GM18951 (cell line): ENCODE results near the gene REC8.
A peak's percentile ranks its signal among the peaks of the same experiment; 100 is the strongest.

Experiments
- POLR2A ChIP-seq: IDR thresholded peaks from 4 replicates; pipeline ENCODE4 v1.6.1; 2011; ENCODE audit warnings: mild to moderate bottlenecking; ENCODE audit not compliant: insufficient read length, insufficient read depth; ENCODE audit errors: extremely low read depth
- in situ Hi-C: fragments of 300-500 bp; cut with MboI; formaldehyde crosslinking; loops from one replicate; pipeline ENCODE4 v1.12.0; 2022; ENCODE audit warnings: low sequenced_read_pairs, mixed read lengths, inconsistent platforms; ENCODE audit not compliant: unreplicated experiment

Gene REC8

GRCh38 chr14:24157331-24157730 is 14.5 kb upstream of the REC8 start:
- in situ Hi-C loops = no loop called here
- TF ChIP-seq POLR2A = no peak

GRCh38 chr14:24159777-24160498 is 11.9 kb upstream of the REC8 start:
- TF ChIP-seq POLR2A = no peak
- in situ Hi-C loops = no loop called here

DNA sequence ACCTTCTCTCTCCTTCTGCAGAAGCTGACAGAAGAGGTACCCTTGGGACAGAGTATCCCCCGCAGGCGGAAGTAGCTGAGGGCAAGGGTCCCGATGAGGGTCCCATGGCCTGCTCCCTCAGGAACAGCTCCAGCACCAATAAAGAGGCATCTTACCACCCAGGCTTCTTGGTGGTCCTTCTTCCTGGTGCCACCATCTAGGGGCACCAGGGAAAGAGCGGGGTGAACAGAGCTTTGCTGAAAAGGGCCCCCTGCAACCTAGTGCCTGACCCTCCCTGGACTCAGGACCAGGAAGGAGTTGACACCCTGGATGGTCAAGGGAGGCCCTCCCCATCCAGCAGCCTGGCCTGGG is 11.4 kb upstream of the REC8 start:
- TF ChIP-seq POLR2A = no peak
- in situ Hi-C loops = no loop called here

- TF ChIP-seq POLR2A = peak; percentile 96
- in situ Hi-C loops = no loop called here
These were observed 10.8 kb upstream of the REC8 start, which contains the start of gene IRF9 for GRCh38 chr14:24160850-24161804. TSS of gene IRF9 (plus strand) at chr14:24161265. CDS start at chr14:24162145, 880 bp downstream.

DNA sequence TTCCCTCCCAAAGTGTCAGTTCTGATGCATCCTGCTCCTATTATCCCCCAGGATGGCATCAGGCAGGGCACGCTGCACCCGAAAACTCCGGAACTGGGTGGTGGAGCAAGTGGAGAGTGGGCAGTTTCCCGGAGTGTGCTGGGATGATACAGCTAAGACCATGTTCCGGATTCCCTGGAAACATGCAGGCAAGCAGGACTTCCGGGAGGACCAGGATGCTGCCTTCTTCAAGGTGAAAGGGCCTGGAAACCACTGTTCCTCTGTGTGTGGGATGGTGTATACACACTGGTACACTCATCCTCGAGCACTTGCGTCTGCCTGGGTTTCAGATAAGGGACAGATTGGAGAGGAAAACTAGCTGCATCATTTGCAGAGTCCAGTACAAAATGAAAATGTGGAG is 9.8 kb upstream of the REC8 start:
- in situ Hi-C loops = no loop called here
- no peak for TF ChIP-seq POLR2A

DNA sequence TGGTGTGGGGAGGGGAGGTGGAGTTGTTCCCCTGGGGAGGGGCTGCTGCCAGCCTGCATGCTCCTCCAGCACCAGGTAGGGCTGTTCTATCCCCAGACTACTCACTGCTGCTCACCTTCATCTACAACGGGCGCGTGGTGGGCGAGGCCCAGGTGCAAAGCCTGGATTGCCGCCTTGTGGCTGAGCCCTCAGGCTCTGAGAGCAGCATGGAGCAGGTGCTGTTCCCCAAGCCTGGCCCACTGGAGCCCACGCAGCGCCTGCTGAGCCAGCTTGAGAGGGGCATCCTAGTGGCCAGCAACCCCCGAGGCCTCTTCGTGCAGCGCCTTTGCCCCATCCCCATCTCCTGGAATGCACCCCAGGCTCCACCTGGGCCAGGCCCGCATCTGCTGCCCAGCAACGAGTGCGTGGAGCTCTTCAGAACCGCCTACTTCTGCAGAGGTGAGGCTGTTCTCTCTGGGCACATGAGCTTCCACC is 7.3 kb upstream of the REC8 start:
- in situ Hi-C loops = no loop called here
- no peak for TF ChIP-seq POLR2A

DNA sequence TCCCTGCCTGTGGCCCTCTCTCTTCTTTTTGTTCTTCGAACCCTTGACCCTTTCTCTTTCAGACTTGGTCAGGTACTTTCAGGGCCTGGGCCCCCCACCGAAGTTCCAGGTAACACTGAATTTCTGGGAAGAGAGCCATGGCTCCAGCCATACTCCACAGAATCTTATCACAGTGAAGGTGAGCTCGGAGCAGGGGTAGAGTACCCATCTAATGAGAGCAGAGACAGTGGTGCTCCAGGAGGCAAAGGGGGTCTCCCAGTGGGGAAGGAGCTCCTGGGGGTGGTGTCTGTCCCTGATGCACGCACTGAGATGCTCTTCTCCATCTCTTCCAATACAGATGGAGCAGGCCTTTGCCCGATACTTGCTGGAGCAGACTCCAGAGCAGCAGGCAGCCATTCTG is 6.1 kb upstream of the REC8 start:
- TF ChIP-seq POLR2A = no peak
- in situ Hi-C loops = no loop called here

- in situ Hi-C loops = no loop called here
- no peak for TF ChIP-seq POLR2A
These were observed 4.3 kb upstream of the REC8 start for GRCh38 chr14:24167469-24168114.

GRCh38 chr14:24172261-24172860 is 481 bp downstream of the REC8 start:
- in situ Hi-C loops = no loop called here
- TF ChIP-seq POLR2A = no peak

GRCh38 chr14:24172871-24173281 is 996 bp downstream of the REC8 start:
- TF ChIP-seq POLR2A = peak; percentile 13
- in situ Hi-C loops = no loop called here

DNA sequence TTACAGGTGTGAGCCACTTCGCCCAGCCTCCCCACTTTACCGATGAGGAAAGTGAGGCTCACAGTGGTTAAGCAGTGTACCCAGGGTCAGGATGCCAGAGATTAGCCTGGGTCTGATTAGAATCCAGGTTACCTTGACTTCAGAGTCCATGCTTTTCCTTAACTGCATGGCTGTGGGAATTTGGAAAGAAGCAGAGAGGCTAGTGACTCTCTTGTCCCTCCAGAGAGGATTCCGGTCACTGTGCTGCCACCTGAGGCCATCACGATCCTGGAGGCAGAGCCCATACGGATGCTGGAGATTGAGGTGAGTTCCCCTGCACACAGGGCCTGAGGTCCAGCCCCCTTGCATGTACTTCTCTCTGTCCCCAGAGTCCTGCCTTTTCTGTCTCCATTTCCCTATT is 4.7 kb downstream of the REC8 start:
- in situ Hi-C loops = no loop called here
- no peak for TF ChIP-seq POLR2A

- in situ Hi-C loops = no loop called here
- TF ChIP-seq POLR2A = no peak
These were observed 5.4 kb downstream of the REC8 start for GRCh38 chr14:24177041-24177825.
